Brain microvascular endothelial cell (primary cell): ENCODE measurements around the gene CHST10.

Experiments
- DNase-seq: peaks from one replicate; pipeline ENCODE4 v3.0.0-alpha.2; 2020
- H3K27ac ChIP-seq: fragments of 250-450 bp; sonication (Bioruptor Pico); 2 replicates; pipeline ENCODE4 v1.5.1; 2020; ENCODE audit warnings: mild to moderate bottlenecking, moderate library complexity
- H3K27me3 ChIP-seq: fragments of 250-450 bp; sonication (Bioruptor Pico); replicated peaks from 2 replicates; pipeline ENCODE4 v1.5.1; 2020; ENCODE audit warnings: mild to moderate bottlenecking
- H3K36me3 ChIP-seq: fragments of 250-450 bp; sonication (Bioruptor Pico); replicated peaks from 2 replicates; pipeline ENCODE4 v1.5.1; 2020; ENCODE audit warnings: mild to moderate bottlenecking
- H3K4me3 ChIP-seq: 2 replicates; pipeline ENCODE4 v1.5.1; 2011; ENCODE audit warnings: low read depth, mild to moderate bottlenecking, control low read depth, low read length, moderate library complexity
- CTCF ChIP-seq: IDR thresholded peaks from 2 replicates; pipeline ENCODE4 v1.5.1; 2011; ENCODE audit warnings: low read depth, mild to moderate bottlenecking, moderate library complexity, low read length, control low read depth, inconsistent platforms; ENCODE audit errors: missing control alignments
- in situ Hi-C: cut with HindIII; loops from 2 replicates; pipeline ENCODE4 v1.10.0; 2017; ENCODE audit warnings: low sequenced_read_pairs, low pct_ligation_motif_present

CHST10 gene

GRCh38 chr2:100412466-100412865 lies 5.0 kb downstream of the CHST10 start:
- in situ Hi-C loops: no loop called here
- no peak for DNase-seq
- Histone ChIP-seq H3K4me3 (no peak overlapping the region), H3K36me3 (peaks cover 2% of the 10 kb centered on the region), H3K27ac (no peak overlapping the region), H3K27me3 (no peaks in the 10 kb centered on the region)
- TF ChIP-seq CTCF: no peak

- Histone ChIP-seq H3K27ac (no peak overlapping the region), H3K27me3 (no peaks in the 10 kb centered on the region), H3K4me3 (no peak overlapping the region), H3K36me3 (peaks cover 2% of the 10 kb centered on the region)
- in situ Hi-C loops: no loop called here
- no peak for TF ChIP-seq CTCF
- DNase-seq: no peak
Measured at GRCh38 chr2:100411841-100412292, 5.6 kb downstream of the CHST10 start.

GRCh38 chr2:100409975-100410647 lies 7.4 kb downstream of the CHST10 start:
- Histone ChIP-seq H3K36me3 (peaks cover 2% of the 10 kb centered on the region), H3K27ac (no peak overlapping the region), H3K4me3 (no peak overlapping the region), H3K27me3 (no peaks in the 10 kb centered on the region)
- TF ChIP-seq CTCF: no peak
- DNase-seq: no peak
- in situ Hi-C loops: no loop called here

- in situ Hi-C loops: no loop called here
- no peak for TF ChIP-seq CTCF
- Histone ChIP-seq H3K36me3 (peaks cover 2% of the 10 kb centered on the region), H3K4me3 (no peak overlapping the region), H3K27ac (no peak overlapping the region), H3K27me3 (no peaks in the 10 kb centered on the region)
- DNase-seq: no peak
Measured at GRCh38 chr2:100409461-100409860, 8.0 kb downstream of the CHST10 start.

- no peaks in the 10 kb centered on the region for H3K36me3 ChIP-seq
- no peak for DNase-seq
- in situ Hi-C loops: no loop called here
- no peak for TF ChIP-seq CTCF
- H3K27ac ChIP-seq: no peak overlapping the region
- H3K4me3 ChIP-seq: no peak overlapping the region
- no peaks in the 10 kb centered on the region for H3K27me3 ChIP-seq
Measured at GRCh38 chr2:100408941-100409340, 8.5 kb downstream of the CHST10 start.

- H3K27ac ChIP-seq: no peak overlapping the region
- DNase-seq: no peak
- in situ Hi-C loops: no loop called here
- no peaks in the 10 kb centered on the region for H3K27me3 ChIP-seq
- no peaks in the 10 kb centered on the region for H3K36me3 ChIP-seq
- no peak overlapping the region for H3K4me3 ChIP-seq
- no peak for TF ChIP-seq CTCF
Measured at GRCh38 chr2:100408104-100408503, 9.4 kb downstream of the CHST10 start.
